Osteoblast (primary cell): ENCODE measurements around the gene PZP. TPM values are rescaled to one million over a fixed set of nuclear protein-coding genes. Genes with fewer than 3 reads are reported as not detected.

Experiments used
- DNase-seq: peaks from one replicate; pipeline ENCODE4 v3.0.0; 2011; ENCODE audit warnings: low spot score, mixed read lengths; ENCODE audit not compliant: insufficient read length; ENCODE audit errors: missing footprints
- H2AFZ ChIP-seq: 2 replicates; pipeline ENCODE4 v1.6.0; 2011; ENCODE audit warnings: mild to moderate bottlenecking, low read length
- H3K27ac ChIP-seq: 2 replicates; pipeline ENCODE4 v1.5.1; 2011; ENCODE audit warnings: mild to moderate bottlenecking, low read depth, low read length, moderate library complexity
- H3K27me3 ChIP-seq: 2 replicates; pipeline ENCODE4 v1.6.0; 2012; ENCODE audit warnings: mild to moderate bottlenecking, control low read depth, inconsistent platforms, low read length, moderate library complexity; ENCODE audit not compliant: insufficient read depth
- H3K36me3 ChIP-seq: 2 replicates; pipeline ENCODE4 v1.5.1; 2011; ENCODE audit warnings: mild to moderate bottlenecking, low read length, control low read depth, moderate library complexity; ENCODE audit not compliant: insufficient read depth
- H3K4me1 ChIP-seq: 2 replicates; pipeline ENCODE4 v1.5.1; 2011; ENCODE audit warnings: mild to moderate bottlenecking, low read length, control low read depth, moderate library complexity; ENCODE audit not compliant: insufficient read depth
- H3K4me2 ChIP-seq: 2 replicates; pipeline ENCODE4 v1.6.0; 2011; ENCODE audit warnings: mild to moderate bottlenecking, low read length; ENCODE audit not compliant: insufficient read depth
- H3K4me3 ChIP-seq: fragments of 200-600 bp; sonication (generic); 3 replicates; pipeline ENCODE4 v1.5.1; 2012; ENCODE audit warnings: mild to moderate bottlenecking, low read length, inconsistent platforms; ENCODE audit not compliant: insufficient read depth
- H3K79me2 ChIP-seq: 2 replicates; pipeline ENCODE4 v1.6.0; 2012; ENCODE audit warnings: mild to moderate bottlenecking, low read length, control low read depth, inconsistent platforms; ENCODE audit not compliant: insufficient read depth
- H3K9me3 ChIP-seq: 2 replicates; pipeline ENCODE4 v1.5.1; 2011; ENCODE audit warnings: low read depth, low read length, control low read depth
- H4K20me1 ChIP-seq: 2 replicates; pipeline ENCODE4 v1.6.0; 2012; ENCODE audit warnings: mild to moderate bottlenecking, low read length, control low read depth; ENCODE audit not compliant: insufficient read depth
- total RNA-seq: library from RNA; depleted of rRNA; stranded (reverse); fragments of >200 nt; gene quantifications from 2 replicates; pipeline ENCODE4 v1.2.3, GENCODE V29; 2012
- TF ChIP-seq, protein P1 (sequence below): IDR thresholded peaks from 2 replicates; pipeline ENCODE4 v1.5.1; 2011; ENCODE audit warnings: mild to moderate bottlenecking, low read depth, low read length, moderate library complexity; ENCODE audit errors: extremely low read depth

The PZP gene
- total RNA-seq, 1 donor = not detected

DNA sequence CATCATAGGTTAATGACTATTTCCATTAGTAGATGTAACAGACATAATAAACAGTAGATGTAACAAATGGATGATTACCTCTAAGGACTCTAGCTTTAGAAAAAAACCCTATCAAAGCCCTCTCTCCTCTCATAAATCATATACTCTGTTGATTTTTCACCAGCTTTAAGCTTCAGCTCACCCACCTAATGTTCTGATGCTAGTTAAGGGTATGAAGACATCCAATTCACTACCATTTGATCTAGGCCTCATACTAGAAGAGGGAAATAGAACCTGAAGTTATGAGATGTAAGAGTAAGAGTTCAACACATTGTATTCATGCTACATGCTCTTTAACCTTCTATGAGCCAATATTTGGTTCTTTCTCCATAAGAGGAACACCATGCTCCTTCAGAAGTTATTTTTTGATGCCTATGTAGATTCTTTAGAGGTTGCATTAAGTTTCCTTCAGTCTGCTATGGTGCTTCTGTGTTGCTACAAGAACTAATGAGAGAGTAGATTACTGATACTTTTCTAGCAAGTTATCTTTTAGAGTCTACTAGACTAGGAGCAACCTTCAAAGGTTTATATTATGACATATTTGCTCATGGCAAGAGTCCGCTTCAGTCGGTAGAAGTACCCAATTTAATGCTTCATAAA lies 108.5 kb downstream of the PZP start:
- DNase-seq = no peak
- Histone ChIP-seq H2AFZ (no peak overlapping the region), H3K4me3 (no peak overlapping the region), H3K36me3 (no peaks in the 10 kb centered on the region), H3K27ac (no peak overlapping the region), H3K4me1 (no peaks in the 10 kb centered on the region), H3K79me2 (no peaks in the 10 kb centered on the region), H3K27me3 (no peaks in the 10 kb centered on the region), H3K4me2 (no peak overlapping the region), H3K9me3 (no peaks in the 10 kb centered on the region), H4K20me1 (no peaks in the 10 kb centered on the region)
- TF ChIP-seq, protein P1, sequence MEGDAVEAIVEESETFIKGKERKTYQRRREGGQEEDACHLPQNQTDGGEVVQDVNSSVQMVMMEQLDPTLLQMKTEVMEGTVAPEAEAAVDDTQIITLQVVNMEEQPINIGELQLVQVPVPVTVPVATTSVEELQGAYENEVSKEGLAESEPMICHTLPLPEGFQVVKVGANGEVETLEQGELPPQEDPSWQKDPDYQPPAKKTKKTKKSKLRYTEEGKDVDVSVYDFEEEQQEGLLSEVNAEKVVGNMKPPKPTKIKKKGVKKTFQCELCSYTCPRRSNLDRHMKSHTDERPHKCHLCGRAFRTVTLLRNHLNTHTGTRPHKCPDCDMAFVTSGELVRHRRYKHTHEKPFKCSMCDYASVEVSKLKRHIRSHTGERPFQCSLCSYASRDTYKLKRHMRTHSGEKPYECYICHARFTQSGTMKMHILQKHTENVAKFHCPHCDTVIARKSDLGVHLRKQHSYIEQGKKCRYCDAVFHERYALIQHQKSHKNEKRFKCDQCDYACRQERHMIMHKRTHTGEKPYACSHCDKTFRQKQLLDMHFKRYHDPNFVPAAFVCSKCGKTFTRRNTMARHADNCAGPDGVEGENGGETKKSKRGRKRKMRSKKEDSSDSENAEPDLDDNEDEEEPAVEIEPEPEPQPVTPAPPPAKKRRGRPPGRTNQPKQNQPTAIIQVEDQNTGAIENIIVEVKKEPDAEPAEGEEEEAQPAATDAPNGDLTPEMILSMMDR = no peak

Other genes with a start within 250 kb of the PZP start
- under 0.01 and 0.29 TPM in 2 replicates for gene KLRG1, start 218.8 kb downstream of the PZP start, total RNA-seq
- gene A2M, start 92.5 kb downstream of the PZP start, total RNA-seq = 2.2 and 2.9 TPM in 2 replicates